Measurements from ENCODE around the gene ZSCAN5B. TPM values are rescaled to one million over a fixed set of nuclear protein-coding genes. Genes with fewer than 3 reads are reported as not detected.

ZSCAN5B gene
- total and polyA plus RNA-seq, 2 of the 13 experiments (the other 11 are each of a cell fraction or from before 2014, with no cell fraction given): not detected

GRCh38 chr19:56140583-56141416 is 56.8 kb downstream of the ZSCAN5B start, which contains the start of gene ZNF444 (continued):
- TF ChIP-seq XBP1 (CRISPR knock-in tag; IDR thresholded peaks at IDR 0.05) (no peak), ZBTB38 (CRISPR knock-in tag; IDR thresholded peaks at IDR 0.05) (no peak), DNMT1 (CRISPR knock-in tag; IDR thresholded peaks at IDR 0.05) (no peak), ZNF557 (CRISPR knock-in tag; IDR thresholded peaks at IDR 0.05) (no peak), MLLT10 (CRISPR knock-in tag; IDR thresholded peaks at IDR 0.05) (no peak), ZNF33B (CRISPR knock-in tag; IDR thresholded peaks at IDR 0.05) (no peak), KDM4B (CRISPR knock-in tag; IDR thresholded peaks at IDR 0.05) (no peak), CREB1 (IDR thresholded peaks at IDR 0.05) (peak; percentile 93), CREB1 (CRISPR knock-in tag; IDR thresholded peaks at IDR 0.05) (peak; percentile 97), HMG20B (CRISPR knock-in tag; conservative IDR thresholded peaks at IDR 0.05) (no peak), PCBP1 (IDR thresholded peaks at IDR 0.05; ENCODE audit: borderline replicate concordance, low read depth, low read length) (peak; percentile 93), ZFP1 (CRISPR knock-in tag; IDR thresholded peaks at IDR 0.05) (peak; percentile 34; the same call in 1 of the 2 replicates), MYPOP (CRISPR knock-in tag; IDR thresholded peaks at IDR 0.05) (no peak), NR3C1 (CRISPR knock-in tag; IDR thresholded peaks at IDR 0.05) (no peak)
